ENCODE measurements around the gene HSCB. TPM values are rescaled to one million over a fixed set of nuclear protein-coding genes. Genes with fewer than 3 reads are reported as not detected.

HSCB gene
- total RNA-seq, 1 donor from 2014 or later = 19.0 TPM

DNA sequence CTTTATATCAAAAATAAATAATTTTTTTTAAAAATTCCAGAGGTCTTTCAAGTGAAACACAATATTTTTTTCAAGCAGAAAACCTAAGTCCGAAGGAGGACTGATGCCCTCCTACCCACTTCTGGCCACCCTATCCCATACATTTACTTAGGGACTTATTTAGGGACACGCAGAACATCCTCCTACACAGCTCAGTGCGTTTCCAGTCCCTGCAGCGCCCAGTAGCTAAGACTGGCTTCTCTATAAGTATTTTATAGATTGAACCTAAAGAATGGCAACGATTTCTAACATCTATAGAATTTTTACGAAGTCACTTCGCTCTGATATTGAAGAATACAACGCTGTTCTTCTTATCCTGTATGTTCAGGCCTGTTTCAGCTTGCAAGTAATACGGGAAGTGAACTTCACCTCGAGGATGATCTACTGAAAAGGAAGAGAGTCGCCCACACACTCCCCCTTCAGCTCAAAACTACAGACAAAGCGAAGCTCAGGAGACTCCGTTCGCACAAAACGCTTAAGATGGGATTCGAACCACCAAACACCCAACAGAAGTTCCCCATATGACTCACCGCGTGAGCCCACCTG is 547 bp upstream of the HSCB start:
- Histone ChIP-seq H3K9me3 (ENCODE audit: low read depth) (no peaks in the 10 kb centered on the region), H3K79me2 (ENCODE audit: low read depth) (peaks cover 69% of the 10 kb centered on the region), H2AFZ (replicated peaks) (peak overlapping the region; percentile 38), H3K4me3 (peak overlapping the region; percentile 61), H3F3A (ENCODE audit: low read depth) (peaks cover 19% of the 10 kb centered on the region), H3K36me3 (peaks cover 7% of the 10 kb centered on the region), H3K4me1 (peaks cover 14% of the 10 kb centered on the region), H3K27ac (no peak overlapping the region), H3K27me3 (no peaks in the 10 kb centered on the region), H4K20me1 (ENCODE audit: low read depth) (peaks cover 8% of the 10 kb centered on the region), H3K4me2 (peak overlapping the region; percentile 76), H3K9ac (peak overlapping the region; percentile 6)
- H3K27ac Mint-ChIP-seq = peak overlapping the region; percentile 11
- H3K36me3 Mint-ChIP-seq = peaks cover 4% of the 10 kb centered on the region
- DNase-seq (ENCODE audit: low spot score) = peak; percentile 22
- no peaks in the 10 kb centered on the region for H3K27me3 Mint-ChIP-seq (ENCODE audit: insufficient read depth, low read depth)
- peak overlapping the region; percentile 91 for H3K4me3 Mint-ChIP-seq
- H3K9me3 Mint-ChIP-seq = no peaks in the 10 kb centered on the region
- TF ChIP-seq CTCF (IDR thresholded peaks at IDR 0.05) (no peak), EZH2 (IDR thresholded peaks at IDR 0.05) (no peak), EZH2phosphoT487 (IDR thresholded peaks at IDR 0.05) (no peak)
- peaks cover 39% of the 10 kb centered on the region for H3K4me1 Mint-ChIP-seq

DNA sequence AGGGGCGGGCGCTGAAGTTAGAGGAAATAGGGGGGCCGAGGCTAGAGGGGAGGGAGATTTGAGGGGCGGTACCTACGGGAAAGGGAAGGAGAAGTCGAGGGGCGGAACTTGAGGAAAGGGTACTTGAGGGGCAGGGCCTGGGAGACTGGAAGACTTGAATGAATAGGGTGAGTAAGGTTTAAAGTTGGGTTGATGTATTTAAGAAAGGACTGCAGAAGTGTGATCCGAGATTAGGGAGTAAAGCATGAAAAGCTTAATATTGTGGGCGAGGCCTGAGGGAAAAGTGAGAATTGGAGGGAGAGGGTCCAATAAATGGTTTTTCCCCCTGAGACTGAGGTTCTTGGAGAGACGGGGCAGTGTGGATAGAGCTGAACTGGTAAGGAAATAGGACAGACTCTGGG is 723 bp downstream of the HSCB start:
- peak overlapping the region; percentile 61 for H3K4me3 ChIP-seq
- H3K4me2 ChIP-seq = peak overlapping the region; percentile 77
- no peaks in the 10 kb centered on the region for H4K20me1 ChIP-seq (ENCODE audit: low read depth)
- peaks cover 4% of the 10 kb centered on the region for H3K36me3 Mint-ChIP-seq
- H3K36me3 ChIP-seq = peaks cover 7% of the 10 kb centered on the region
- H3K79me2 ChIP-seq (ENCODE audit: low read depth) = peaks cover 56% of the 10 kb centered on the region
- peak overlapping the region; percentile 44 for H3K9ac ChIP-seq
- peak overlapping the region; percentile 52 for H3K27ac Mint-ChIP-seq
- no peak overlapping the region for H3K27ac ChIP-seq
- H3K27me3 Mint-ChIP-seq (ENCODE audit: insufficient read depth, low read depth) = no peaks in the 10 kb centered on the region
- DNase-seq (ENCODE audit: low spot score) = no peak
- H3F3A ChIP-seq (ENCODE audit: low read depth) = peaks cover 14% of the 10 kb centered on the region
- H3K27me3 ChIP-seq = no peaks in the 10 kb centered on the region
- no peaks in the 10 kb centered on the region for H3K9me3 Mint-ChIP-seq
- H3K9me3 ChIP-seq (ENCODE audit: low read depth) = no peaks in the 10 kb centered on the region
- TF ChIP-seq CTCF (IDR thresholded peaks at IDR 0.05) (no peak), EZH2 (IDR thresholded peaks at IDR 0.05) (no peak), EZH2phosphoT487 (IDR thresholded peaks at IDR 0.05) (no peak)
- H3K4me1 ChIP-seq = peaks cover 3% of the 10 kb centered on the region
- peak overlapping the region; percentile 91 for H3K4me3 Mint-ChIP-seq
- peak overlapping the region; percentile 94 for H2AFZ ChIP-seq (replicated peaks)
- peaks cover 30% of the 10 kb centered on the region for H3K4me1 Mint-ChIP-seq

GRCh38 chr22:28743852-28744251 is 2.0 kb downstream of the HSCB start:
- Histone ChIP-seq H3K4me1 (peaks cover 3% of the 10 kb centered on the region), H3K9me3 (ENCODE audit: low read depth) (no peaks in the 10 kb centered on the region), H3K4me2 (no peak overlapping the region), H3K79me2 (ENCODE audit: low read depth) (peaks cover 43% of the 10 kb centered on the region), H3K27me3 (no peaks in the 10 kb centered on the region), H3K36me3 (peaks cover 7% of the 10 kb centered on the region), H3K27ac (no peak overlapping the region), H3F3A (ENCODE audit: low read depth) (peaks cover 14% of the 10 kb centered on the region), H3K4me3 (no peak overlapping the region), H4K20me1 (ENCODE audit: low read depth) (no peaks in the 10 kb centered on the region), H2AFZ (replicated peaks) (no peak overlapping the region), H3K9ac (no peak overlapping the region)
- H3K36me3 Mint-ChIP-seq = peaks cover 6% of the 10 kb centered on the region
- H3K4me3 Mint-ChIP-seq = peak overlapping the region; percentile 91
- no peak for TF ChIP-seq EZH2phosphoT487 (IDR thresholded peaks at IDR 0.05)
- TF ChIP-seq CTCF (IDR thresholded peaks at IDR 0.05) = no peak
- H3K9me3 Mint-ChIP-seq = no peaks in the 10 kb centered on the region
- no peaks in the 10 kb centered on the region for H3K27me3 Mint-ChIP-seq (ENCODE audit: insufficient read depth, low read depth)
- peaks cover 23% of the 10 kb centered on the region for H3K4me1 Mint-ChIP-seq
- no peak for DNase-seq (ENCODE audit: low spot score)
- no peak overlapping the region for H3K27ac Mint-ChIP-seq
